A673 (cell line): ENCODE data around the gene ELP5. TPM values are rescaled to one million over a fixed set of nuclear protein-coding genes. Genes with fewer than 3 reads are reported as not detected.

ENCODE experiments used
- BruUV-seq: library from RNA; stranded (reverse); fragments of 400-500 nt; replicated peaks from 2 replicates; lab custom pipeline; 2021; lab: Mats Ljungman, UMichigan
- CTCF ChIA-PET: fragments of 300-600 bp; sonication (Branson Sonifier 250); formaldehyde crosslinking; loops from one replicate; lab custom pipeline; 2022; ENCODE audit warnings: antibody characterized with exemption; lab: Charles Lee
- POLR2A ChIA-PET: fragments of 300-600 bp; sonication (Branson Sonifier 250); formaldehyde crosslinking; loops from one replicate; lab custom pipeline; 2022; ENCODE audit warnings: antibody characterized with exemption; ENCODE audit not compliant: low non-redundant PET; lab: Charles Lee
- DNase-seq: peaks from one replicate; pipeline ENCODE4 v3.0.0-alpha.2; 2015; ENCODE audit warnings: low spot score
- H3K27ac ChIP-seq: fragments of 200-600 bp; sonication (generic); 2 replicates; pipeline ENCODE4 v1.5.1; 2016; ENCODE audit warnings: mixed run types, low read depth, mild to moderate bottlenecking, mixed read lengths, antibody characterized with exemption, low read length; ENCODE audit not compliant: poor library complexity, severe bottlenecking
- H3K27me3 ChIP-seq: fragments of 200-600 bp; sonication (generic); replicated peaks from 2 replicates; pipeline ENCODE4 v1.6.1; 2017; ENCODE audit warnings: mixed run types, low read depth, mild to moderate bottlenecking, mixed read lengths, antibody characterized with exemption, low read length; ENCODE audit not compliant: insufficient read depth, poor library complexity
- H3K36me3 ChIP-seq: fragments of 200-600 bp; sonication (generic); 2 replicates; pipeline ENCODE4 v1.6.1; 2016; ENCODE audit warnings: mixed run types, mild to moderate bottlenecking, mixed read lengths, antibody characterized with exemption, low read length; ENCODE audit not compliant: insufficient read depth, poor library complexity, severe bottlenecking
- H3K4me1 ChIP-seq: fragments of 200-600 bp; sonication (generic); 2 replicates; pipeline ENCODE4 v1.6.1; 2017; ENCODE audit warnings: mixed run types, mild to moderate bottlenecking, mixed read lengths, antibody characterized with exemption, low read length; ENCODE audit not compliant: insufficient read depth, poor library complexity, severe bottlenecking
- H3K4me3 ChIP-seq: fragments of 200-600 bp; sonication (generic); 2 replicates; pipeline ENCODE4 v1.5.1; 2016; ENCODE audit warnings: low read depth, mixed run types, mild to moderate bottlenecking, mixed read lengths, low read length; ENCODE audit not compliant: poor library complexity, severe bottlenecking
- H3K9me3 ChIP-seq: fragments of 200-600 bp; sonication (generic); 2 replicates; pipeline ENCODE4 v1.6.1; 2016; ENCODE audit warnings: mixed run types, low read depth, mild to moderate bottlenecking, mixed read lengths, antibody characterized with exemption, low read length; ENCODE audit not compliant: poor library complexity, severe bottlenecking
- CTCF ChIP-seq: fragments of 300-800, 200-600 bp; sonication (generic); conservative IDR thresholded peaks from 2 replicates; pipeline ENCODE4 v1.5.1; 2017; ENCODE audit warnings: low read depth, mild to moderate bottlenecking, antibody characterized with exemption, low read length, moderate library complexity, mixed read lengths
- EZH2 ChIP-seq: fragments of 200-600 bp; sonication (generic); IDR thresholded peaks from 2 replicates; pipeline ENCODE4 v1.6.1; 2017; ENCODE audit warnings: borderline replicate concordance, low read depth, mild to moderate bottlenecking, mixed read lengths, antibody characterized with exemption, low read length; ENCODE audit not compliant: poor library complexity, severe bottlenecking
- intact Hi-C: fragments of 100-400 bp; cut with micrococcal nuclease; formaldehyde crosslinking; loops from one replicate; pipeline ENCODE4 v1.10.0; 2022; ENCODE audit not compliant: unreplicated experiment
- total RNA-seq: library from RNA; stranded (reverse); gene quantifications from 2 replicates; pipeline ENCODE4 v1.2.3, GENCODE V29; 2021

ELP5 gene
- total RNA-seq, 1 experiment from 2014 or later = 128 TPM

DNA sequence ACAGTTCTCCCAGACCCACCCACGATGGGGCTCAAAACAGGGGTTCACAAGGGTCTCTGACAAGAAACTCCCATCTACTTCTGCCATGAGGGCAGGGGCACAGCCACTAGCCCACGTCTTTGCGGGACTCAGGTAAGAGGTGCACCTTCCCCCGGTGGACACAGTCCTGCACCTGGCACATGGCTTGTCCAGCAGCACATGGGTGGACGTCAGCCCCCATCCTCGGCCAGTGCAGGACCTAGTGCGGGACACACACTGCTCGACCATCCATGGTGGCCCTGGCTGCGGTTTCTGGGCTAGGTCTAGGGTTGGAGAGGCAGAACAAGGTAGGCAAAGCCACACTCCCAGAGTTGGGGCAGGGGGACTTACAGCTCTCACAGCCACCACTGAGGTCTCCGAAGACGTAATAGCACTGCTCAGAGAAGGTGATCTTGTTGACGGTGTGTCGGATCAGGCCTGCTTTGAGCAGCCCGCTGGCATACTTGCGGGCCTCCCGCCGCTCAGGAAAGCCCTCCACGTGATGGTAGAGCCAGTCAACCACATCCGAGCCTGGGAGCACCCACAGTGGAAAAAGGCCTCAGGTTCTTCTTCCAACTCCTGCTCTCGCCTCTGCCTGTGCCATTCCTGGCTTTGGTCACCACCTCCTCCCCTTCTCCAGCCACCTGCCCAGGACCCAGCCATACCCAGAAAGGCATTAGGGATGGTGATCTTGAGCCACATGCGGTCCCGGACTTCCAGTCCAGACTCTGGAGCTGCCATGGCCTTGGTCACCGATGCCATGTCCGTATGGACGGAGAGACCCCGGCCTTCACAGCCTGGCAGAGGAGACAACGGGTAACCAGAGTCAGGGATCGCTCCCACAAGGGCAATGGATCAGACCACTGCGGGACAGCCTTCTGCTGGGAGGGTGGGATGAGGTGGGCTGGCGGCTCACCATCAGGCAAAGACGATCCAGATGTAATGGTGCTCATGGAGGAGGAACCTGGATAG is 25.0 kb upstream of the ELP5 start:
- TF ChIP-seq CTCF (no peak), EZH2 (no peak)
- no TSS peak for BruUV-seq
- H3K36me3 ChIP-seq = peaks cover 89% of the 10 kb centered on the region
- no peaks in the 10 kb centered on the region for H3K27me3 ChIP-seq
- peaks cover 3% of the 10 kb centered on the region for H3K4me1 ChIP-seq
- no peak overlapping the region for H3K27ac ChIP-seq
- H3K4me3 ChIP-seq = no peak overlapping the region
- POLR2A ChIA-PET = no interaction called here
- H3K9me3 ChIP-seq = no peaks in the 10 kb centered on the region
- CTCF ChIA-PET = no interaction called here
- DNase-seq = no peak
- intact Hi-C loops = no loop called here

DNA sequence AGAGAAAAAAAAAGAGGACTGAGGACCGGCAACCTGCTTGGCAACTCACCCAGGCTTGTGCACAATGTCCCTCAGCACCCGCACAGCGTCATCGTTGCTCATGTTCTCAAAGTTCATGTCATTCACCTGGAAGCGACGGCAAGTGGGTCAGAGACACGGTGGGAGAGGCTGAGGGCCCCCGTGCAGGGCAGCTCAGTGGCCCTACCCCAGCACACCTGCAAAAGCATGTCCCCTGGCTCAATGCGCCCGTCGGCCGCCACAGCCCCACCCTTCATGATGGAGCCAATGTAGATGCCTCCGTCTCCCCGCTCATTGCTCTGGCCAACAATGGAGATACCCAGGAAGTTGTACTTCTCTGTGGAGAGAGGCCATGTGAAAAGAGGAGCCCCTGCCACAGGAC is 23.1 kb upstream of the ELP5 start:
- intact Hi-C loops = no loop called here
- Histone ChIP-seq H3K36me3 (peaks cover 70% of the 10 kb centered on the region), H3K4me1 (peaks cover 8% of the 10 kb centered on the region), H3K27ac (no peak overlapping the region), H3K9me3 (no peaks in the 10 kb centered on the region), H3K27me3 (no peaks in the 10 kb centered on the region), H3K4me3 (no peak overlapping the region)
- ChIA-PET POLR2A (no interaction called here), CTCF (no interaction called here)
- TF ChIP-seq CTCF (no peak), EZH2 (no peak)
- no peak for DNase-seq
- BruUV-seq = no TSS peak

- no TSS peak for BruUV-seq
- POLR2A ChIA-PET = no interaction called here
These were observed 22.5 kb upstream of the ELP5 start for GRCh38 chr17:7229504-7229903.

More at GRCh38 chr17:7229504-7229903, 22.5 kb upstream of the ELP5 start:
- TF ChIP-seq CTCF (no peak), EZH2 (no peak)
- H3K36me3 ChIP-seq = peaks cover 65% of the 10 kb centered on the region
- no peak for DNase-seq
- intact Hi-C loops = no loop called here
- H3K27ac ChIP-seq = no peak overlapping the region
- no peaks in the 10 kb centered on the region for H3K9me3 ChIP-seq
- no peak overlapping the region for H3K4me3 ChIP-seq
- H3K4me1 ChIP-seq = peaks cover 8% of the 10 kb centered on the region
- no peaks in the 10 kb centered on the region for H3K27me3 ChIP-seq
- CTCF ChIA-PET = no interaction called here
